ENCODE results near the gene B9D1.

- no peak for TF ChIP-seq CTCF (IDR thresholded peaks at IDR 0.05)
- no peak for TF ChIP-seq POLR2A (IDR thresholded peaks at IDR 0.05)
These were observed 62.7 kb downstream of the B9D1 start for GRCh38 chr17:19299866-19300265.

All from stomach (tissue), 4 donors.